GM12873 (cell line): Measurements from ENCODE around the gene PLIN5.

Experiments
- CTCF ChIP-seq: IDR thresholded peaks from 2 replicates; pipeline ENCODE4 v1.5.1; 2012; ENCODE audit warnings: low read depth, mild to moderate bottlenecking, moderate library complexity, low read length, control low read depth; ENCODE audit not compliant: insufficient read depth; ENCODE audit errors: missing control alignments

The PLIN5 gene

DNA sequence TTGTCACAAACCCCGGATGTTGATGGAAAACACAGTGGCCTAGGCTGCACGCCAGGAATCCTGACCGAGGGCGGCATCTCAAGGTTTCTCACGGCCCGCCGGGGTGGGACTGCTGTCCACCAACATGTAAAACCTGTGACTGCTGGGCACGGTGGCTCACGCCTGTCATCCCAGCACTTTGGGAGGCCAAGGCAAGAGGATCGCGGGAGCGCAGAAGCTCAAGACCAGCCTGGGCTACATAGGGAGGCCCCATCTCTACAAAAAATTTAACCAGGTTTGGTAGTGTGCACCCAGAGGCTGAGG, 27.9 kb downstream of the PLIN5 start:
- no peak for TF ChIP-seq CTCF

DNA sequence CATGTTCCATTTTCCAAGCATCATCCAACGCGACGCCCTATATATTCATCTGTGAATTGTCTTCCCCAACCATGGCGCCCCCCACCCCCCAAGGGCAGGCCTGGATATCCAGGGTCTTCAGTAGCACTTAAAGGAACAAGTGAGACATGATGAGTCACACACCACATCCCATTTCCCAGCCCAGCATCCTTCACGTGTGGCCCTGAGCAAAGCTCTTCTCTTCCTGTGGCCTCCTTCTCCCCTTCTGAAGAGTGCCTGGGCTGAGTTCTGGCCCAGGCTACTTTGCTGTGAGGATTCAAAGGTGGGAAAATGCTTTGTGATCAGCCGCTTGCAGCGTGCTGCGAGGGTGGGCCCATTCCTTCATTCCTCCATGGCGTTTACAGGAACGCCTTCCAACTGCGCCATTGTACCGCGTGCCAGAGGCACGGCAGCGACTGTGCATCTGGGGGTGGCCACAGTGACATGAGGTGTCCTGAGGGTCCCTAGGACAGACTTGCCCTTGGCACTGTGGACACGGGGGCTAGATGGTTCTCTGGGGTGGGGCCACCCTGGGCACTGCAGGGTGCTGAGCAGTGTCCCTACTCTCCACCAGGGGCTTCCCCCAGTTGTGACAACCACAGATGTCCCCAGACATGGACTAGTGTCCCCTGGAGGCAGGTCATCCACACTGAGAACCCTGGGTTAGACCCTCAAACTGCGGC, 28.4 kb downstream of the PLIN5 start:
- no peak for TF ChIP-seq CTCF

DNA sequence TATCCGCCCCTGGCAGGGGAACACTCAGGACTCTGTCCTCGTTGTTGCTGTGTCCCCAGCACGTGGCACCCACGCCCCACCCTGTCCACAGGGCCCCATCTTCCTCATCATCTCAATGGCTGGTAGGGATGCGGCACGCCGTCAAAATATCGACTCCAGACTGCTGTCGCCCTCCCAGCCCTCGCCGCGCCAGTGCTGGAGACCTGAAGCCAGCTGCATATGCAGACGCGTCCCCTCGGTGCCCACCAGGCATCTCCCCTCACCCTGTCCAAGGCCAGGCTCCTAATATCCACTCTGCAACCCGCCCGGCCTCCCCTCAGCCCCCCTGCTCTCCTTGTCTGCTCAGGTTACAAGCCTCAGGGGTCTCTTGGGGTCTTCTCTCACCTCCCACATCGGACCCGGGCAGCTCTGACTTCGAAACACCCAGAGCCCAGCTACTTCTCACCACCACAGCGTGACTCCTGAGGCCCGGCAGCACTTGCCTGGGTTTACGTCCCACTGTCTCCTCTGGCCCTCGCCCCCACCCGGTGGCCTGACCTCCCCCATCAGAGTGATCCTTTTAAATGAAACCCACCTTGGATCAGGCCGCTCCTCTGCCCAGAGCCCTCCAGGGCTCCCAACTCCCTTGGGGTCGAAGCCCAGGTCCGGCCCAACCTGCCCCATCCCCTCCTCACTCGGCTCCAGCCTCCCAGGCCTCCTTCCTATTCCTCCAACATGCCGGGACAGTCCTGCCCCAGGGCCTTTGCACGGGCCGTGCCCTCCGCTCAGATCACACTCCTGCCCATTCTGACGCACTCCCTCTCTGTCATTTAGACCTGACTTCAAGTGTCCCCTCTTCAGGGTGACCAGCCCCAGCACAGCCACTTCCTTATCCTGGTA, 29.2 kb downstream of the PLIN5 start:
- no peak for TF ChIP-seq CTCF

DNA sequence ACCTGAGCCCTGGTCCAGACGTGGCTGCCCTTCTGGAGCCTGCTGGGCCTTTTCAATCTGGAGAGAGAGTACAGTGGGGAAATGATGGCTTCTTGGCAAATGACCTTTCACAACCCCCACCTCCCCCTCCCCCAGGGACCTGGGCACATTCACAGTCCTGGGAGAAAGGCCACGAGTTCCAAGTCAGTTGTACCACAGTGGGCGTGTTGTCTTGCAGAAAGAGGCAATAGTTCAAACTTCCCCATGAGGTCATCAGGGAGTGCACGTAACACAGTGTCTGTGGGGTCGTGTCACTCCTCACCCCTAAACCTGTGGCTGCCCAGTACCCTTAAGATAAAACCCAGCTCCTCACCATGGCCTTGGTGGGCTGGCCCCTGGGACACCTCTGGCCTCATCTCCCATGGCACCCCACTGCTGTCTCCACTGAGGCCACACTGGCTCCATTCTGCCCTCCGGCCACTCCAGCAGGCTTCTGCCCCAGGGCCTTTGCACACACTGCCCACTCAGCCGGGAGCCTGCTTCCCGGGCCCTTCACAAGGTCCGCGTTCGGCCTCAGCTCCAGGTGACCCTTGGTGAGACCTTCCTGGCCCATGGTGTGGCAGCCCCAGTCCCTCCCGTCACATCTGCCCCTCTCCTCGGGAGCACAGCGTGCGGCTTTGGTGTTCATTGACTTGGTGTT, 30.0 kb downstream of the PLIN5 start:
- no peak for TF ChIP-seq CTCF

DNA sequence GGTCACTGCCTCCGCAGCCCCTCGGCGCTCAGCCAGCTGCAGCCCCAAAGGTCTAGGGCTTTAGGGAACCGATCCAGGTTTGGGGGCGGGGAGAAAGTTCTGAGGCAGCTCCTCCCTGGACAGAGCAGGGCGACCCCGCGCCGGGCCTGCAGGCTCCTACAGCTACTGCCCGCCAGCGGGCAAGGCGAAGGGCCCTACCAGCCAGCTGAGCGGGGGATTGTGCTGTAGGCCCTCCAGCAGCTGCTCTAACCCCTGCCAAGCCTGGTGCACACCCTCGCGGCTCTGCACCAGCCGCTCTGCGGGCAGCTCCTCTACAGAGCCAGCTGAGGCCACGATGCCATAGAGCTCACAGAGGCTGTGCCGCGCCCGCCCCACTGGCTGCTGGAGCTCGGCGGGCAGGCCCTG, 30.7 kb downstream of the PLIN5 start:
- no peak for TF ChIP-seq CTCF

GRCh38 chr19:4503825-4504170, 31.2 kb downstream of the PLIN5 start:
- no peak for TF ChIP-seq CTCF

- no peak for TF ChIP-seq CTCF
Measured at GRCh38 chr19:4503132-4503824, 31.7 kb downstream of the PLIN5 start.
